ENCODE results near the gene C12orf43. TPM values are rescaled to one million over a fixed set of nuclear protein-coding genes. Genes with fewer than 3 reads are reported as not detected.

The C12orf43 gene
- total RNA-seq, 1 donor: 15.2 TPM

- Histone ChIP-seq H4K20me1 (ENCODE audit: insufficient read depth, low read length) (no peaks in the 10 kb centered on the region), H3K27me3 (ENCODE audit: insufficient read depth, low read length) (no peaks in the 10 kb centered on the region), H3K36me3 (ENCODE audit: insufficient read depth, low read length) (no peaks in the 10 kb centered on the region), H3K9me3 (ENCODE audit: low read depth, low read length) (no peaks in the 10 kb centered on the region), H3K79me2 (ENCODE audit: insufficient read depth, low read length) (no peaks in the 10 kb centered on the region), H3K4me1 (ENCODE audit: insufficient read depth, low read length) (no peaks in the 10 kb centered on the region), H3K4me2 (ENCODE audit: insufficient read depth, low read length) (no peak overlapping the region), H2AFZ (ENCODE audit: low read length) (no peak overlapping the region), H3K4me3 (ENCODE audit: insufficient read depth, low read length) (no peak overlapping the region), H3K27ac (ENCODE audit: low read depth, low read length) (no peak overlapping the region)
- DNase-seq (ENCODE audit: insufficient read length, low spot score, missing footprints): peak; percentile 89
- TF ChIP-seq CTCF (IDR thresholded peaks at IDR 0.05; ENCODE audit: extremely low read depth, low read depth, low read length): peak; percentile 80
These were observed 44.7 kb downstream of the C12orf43 start for GRCh38 chr12:120971299-120972180.

- no peak for TF ChIP-seq CTCF (IDR thresholded peaks at IDR 0.05; ENCODE audit: extremely low read depth, low read depth, low read length)
- H2AFZ ChIP-seq (ENCODE audit: low read length): no peak overlapping the region
- H3K27ac ChIP-seq (ENCODE audit: low read depth, low read length): no peak overlapping the region
- no peak for DNase-seq (ENCODE audit: insufficient read length, low spot score, missing footprints)
- no peaks in the 10 kb centered on the region for H3K9me3 ChIP-seq (ENCODE audit: low read depth, low read length)
- H3K4me2 ChIP-seq (ENCODE audit: insufficient read depth, low read length): no peak overlapping the region
- no peaks in the 10 kb centered on the region for H3K36me3 ChIP-seq (ENCODE audit: insufficient read depth, low read length)
- H3K4me3 ChIP-seq (ENCODE audit: insufficient read depth, low read length): no peak overlapping the region
- H3K4me1 ChIP-seq (ENCODE audit: insufficient read depth, low read length): no peaks in the 10 kb centered on the region
- no peaks in the 10 kb centered on the region for H3K79me2 ChIP-seq (ENCODE audit: insufficient read depth, low read length)
- H3K27me3 ChIP-seq (ENCODE audit: insufficient read depth, low read length): peaks cover 4% of the 10 kb centered on the region
- no peaks in the 10 kb centered on the region for H4K20me1 ChIP-seq (ENCODE audit: insufficient read depth, low read length)
These were observed 46.0 kb downstream of the C12orf43 start for GRCh38 chr12:120970310-120970709.

- no peak for DNase-seq (ENCODE audit: insufficient read length, low spot score, missing footprints)
- Histone ChIP-seq H3K27ac (ENCODE audit: low read depth, low read length) (no peak overlapping the region), H2AFZ (ENCODE audit: low read length) (no peak overlapping the region), H3K4me1 (ENCODE audit: insufficient read depth, low read length) (no peaks in the 10 kb centered on the region), H3K4me2 (ENCODE audit: insufficient read depth, low read length) (no peak overlapping the region), H3K4me3 (ENCODE audit: insufficient read depth, low read length) (no peak overlapping the region), H3K9me3 (ENCODE audit: low read depth, low read length) (no peaks in the 10 kb centered on the region), H3K36me3 (ENCODE audit: insufficient read depth, low read length) (no peaks in the 10 kb centered on the region), H4K20me1 (ENCODE audit: insufficient read depth, low read length) (no peaks in the 10 kb centered on the region), H3K79me2 (ENCODE audit: insufficient read depth, low read length) (no peaks in the 10 kb centered on the region), H3K27me3 (ENCODE audit: insufficient read depth, low read length) (peaks cover 4% of the 10 kb centered on the region)
- TF ChIP-seq CTCF (IDR thresholded peaks at IDR 0.05; ENCODE audit: extremely low read depth, low read depth, low read length): no peak
These were observed 50.7 kb downstream of the C12orf43 start for GRCh38 chr12:120965534-120966091.

- no peaks in the 10 kb centered on the region for H3K4me1 ChIP-seq (ENCODE audit: insufficient read depth, low read length)
- no peak overlapping the region for H3K4me3 ChIP-seq (ENCODE audit: insufficient read depth, low read length)
- no peaks in the 10 kb centered on the region for H3K9me3 ChIP-seq (ENCODE audit: low read depth, low read length)
- no peak for TF ChIP-seq CTCF (IDR thresholded peaks at IDR 0.05; ENCODE audit: extremely low read depth, low read depth, low read length)
- no peaks in the 10 kb centered on the region for H3K79me2 ChIP-seq (ENCODE audit: insufficient read depth, low read length)
- no peak overlapping the region for H3K27ac ChIP-seq (ENCODE audit: low read depth, low read length)
- no peaks in the 10 kb centered on the region for H4K20me1 ChIP-seq (ENCODE audit: insufficient read depth, low read length)
- no peaks in the 10 kb centered on the region for H3K36me3 ChIP-seq (ENCODE audit: insufficient read depth, low read length)
- no peak overlapping the region for H3K4me2 ChIP-seq (ENCODE audit: insufficient read depth, low read length)
- peaks cover 4% of the 10 kb centered on the region for H3K27me3 ChIP-seq (ENCODE audit: insufficient read depth, low read length)
- H2AFZ ChIP-seq (ENCODE audit: low read length): no peak overlapping the region
- DNase-seq (ENCODE audit: insufficient read length, low spot score, missing footprints): no peak
These were observed 52.0 kb downstream of the C12orf43 start for GRCh38 chr12:120964298-120964697.
